GM12873 (cell line): ENCODE results near the gene TESK1.

Experiments used
- CTCF ChIP-seq: IDR thresholded peaks from 2 replicates; pipeline ENCODE4 v1.5.1; 2012; ENCODE audit warnings: low read depth, mild to moderate bottlenecking, moderate library complexity, low read length, control low read depth; ENCODE audit not compliant: insufficient read depth; ENCODE audit errors: missing control alignments

Gene TESK1

GRCh38 chr9:35604578-35605350, at the start of gene TESK1:
TESK1 (plus strand) TSS chr9:35605262; CDS start chr9:35605620, 358 bp downstream.
- TF ChIP-seq CTCF = no peak

GRCh38 chr9:35555881-35556280, 49.2 kb upstream of the TESK1 start:
- no peak for TF ChIP-seq CTCF

- no peak for TF ChIP-seq CTCF
Observed at GRCh38 chr9:35556776-35557175, 48.3 kb upstream of the TESK1 start.

GRCh38 chr9:35557320-35557719, 47.7 kb upstream of the TESK1 start:
- no peak for TF ChIP-seq CTCF

- no peak for TF ChIP-seq CTCF
Observed at GRCh38 chr9:35558185-35558584, 46.9 kb upstream of the TESK1 start.

- no peak for TF ChIP-seq CTCF
Observed at GRCh38 chr9:35559792-35560530, 45.1 kb upstream of the TESK1 start.

- no peak for TF ChIP-seq CTCF
Observed at GRCh38 chr9:35560625-35561337, 44.3 kb upstream of the TESK1 start.
